ENCODE measurements around the gene HYAL3. TPM values are rescaled to one million over a fixed set of nuclear protein-coding genes. Genes with fewer than 3 reads are reported as not detected.

Gene HYAL3
- total and polyA plus RNA-seq, 2 of the 13 experiments (the other 11 are each of a cell fraction or from before 2014, with no cell fraction given): 5.5 to 10.4 TPM

GRCh38 chr3:50319894-50320625 is 20.9 kb upstream of the HYAL3 start (continued):
- TF ChIP-seq DR1 (CRISPR knock-in tag; IDR thresholded peaks at IDR 0.05) (no peak), TMF1 (CRISPR knock-in tag; IDR thresholded peaks at IDR 0.05; ENCODE audit: low read depth) (no peak), RCOR2 (CRISPR knock-in tag; IDR thresholded peaks at IDR 0.05) (no peak), MTF2 (CRISPR knock-in tag; IDR thresholded peaks at IDR 0.05; ENCODE audit: borderline replicate concordance) (no peak), ARID4A (CRISPR knock-in tag; IDR thresholded peaks at IDR 0.05; ENCODE audit: borderline replicate concordance) (no peak), ZFP36 (IDR thresholded peaks at IDR 0.05; ENCODE audit: borderline replicate concordance, low read depth, low read length, partially characterized antibody) (no peak), HNRNPL (IDR thresholded peaks at IDR 0.05; ENCODE audit: low read depth, low read length) (0 out of 2 replicates have a peak, but pooled peaks have one; percentile 57), REPIN1 (CRISPR knock-in tag; IDR thresholded peaks at IDR 0.05; ENCODE audit: borderline replicate concordance, low read depth) (no peak), ZNF577 (CRISPR knock-in tag; IDR thresholded peaks at IDR 0.05; ENCODE audit: borderline replicate concordance, low read depth) (no peak), ZSCAN5A (CRISPR knock-in tag; IDR thresholded peaks at IDR 0.05; ENCODE audit: borderline replicate concordance) (0 out of 2 replicates have a peak, but pooled peaks have one; percentile 69), SAP130 (CRISPR knock-in tag; IDR thresholded peaks at IDR 0.05; ENCODE audit: low read depth) (no peak), SPEN (CRISPR knock-in tag; IDR thresholded peaks at IDR 0.05; ENCODE audit: low read depth) (no peak), ETS1 (CRISPR knock-in tag; IDR thresholded peaks at IDR 0.05) (no peak), ZBTB33 (CRISPR knock-in tag; IDR thresholded peaks at IDR 0.05) (peak; percentile 89), ZNF841 (CRISPR knock-in tag; IDR thresholded peaks at IDR 0.05; ENCODE audit: borderline replicate concordance) (no peak), RNF2 (conservative IDR thresholded peaks at IDR 0.05; ENCODE audit: low read depth) (no peak), PHF20 (CRISPR knock-in tag; IDR thresholded peaks at IDR 0.05) (no peak), TFDP2 (CRISPR knock-in tag; IDR thresholded peaks at IDR 0.05) (no peak), CC2D1A (CRISPR knock-in tag; IDR thresholded peaks at IDR 0.05) (no peak)
